ENCODE data around the gene AGO1.

- no peak for TF ChIP-seq POLR2A (IDR thresholded peaks at IDR 0.05; ENCODE audit: low read length)
- no peak for TF ChIP-seq RAD21 (conservative IDR thresholded peaks at IDR 0.05 in 1 of 2, IDR thresholded peaks at IDR 0.05 in 1 of 2)
- no peak for TF ChIP-seq RCOR1 (IDR thresholded peaks at IDR 0.05; ENCODE audit: low read depth, low read length)
These were observed 9.7 kb upstream of the AGO1 start for GRCh38 chr1:35873243-35873750.

All from A549 (cell line).